PC-9 (cell line): Measurements from ENCODE around the gene ACAP3. TPM values are rescaled to one million over a fixed set of nuclear protein-coding genes. Genes with fewer than 3 reads are reported as not detected.

Experiments used
- BruUV-seq: library from RNA; stranded (reverse); fragments of 400-500 nt; replicated peaks from 2 replicates; lab custom pipeline; 2021; lab: Mats Ljungman, UMichigan
- CTCF ChIA-PET: fragments of 300-600 bp; sonication (Branson Sonifier 250); formaldehyde crosslinking; loops from one replicate; lab custom pipeline; 2022; ENCODE audit warnings: antibody characterized with exemption; lab: Charles Lee
- POLR2A ChIA-PET: fragments of 300-600 bp; sonication (Branson Sonifier 250); formaldehyde crosslinking; loops from one replicate; lab custom pipeline; 2022; ENCODE audit warnings: antibody characterized with exemption; ENCODE audit not compliant: unreplicated experiment; lab: Charles Lee
- DNase-seq, 2 experiments: peaks; one replicate each; pipeline versions ENCODE4 v3.0.0 to v3.0.0-alpha.2; 2015 to 2022; ENCODE audit warnings: mixed read lengths in 1 of 2
- H2AFZ ChIP-seq: fragments of 200-600 bp; sonication (generic); 2 replicates; pipeline ENCODE4 v1.8.1; 2017; ENCODE audit warnings: antibody characterized with exemption
- H3F3A ChIP-seq: fragments of 200-600 bp; sonication (generic); 2 replicates; pipeline ENCODE4 v1.8.1; 2017; ENCODE audit warnings: antibody characterized with exemption, mild to moderate bottlenecking, low read depth; ENCODE audit not compliant: insufficient read depth
- H3K27ac ChIP-seq: fragments of 200-600 bp; sonication (generic); 2 replicates; pipeline ENCODE4 v1.6.1; 2016; ENCODE audit warnings: mixed run types
- H3K27me3 ChIP-seq: fragments of 200-600 bp; sonication (generic); 2 replicates; pipeline ENCODE4 v1.6.1; 2016; ENCODE audit warnings: low read depth, mixed run types; ENCODE audit not compliant: insufficient read depth
- H3K36me3 ChIP-seq: fragments of 200-600 bp; sonication (generic); 2 replicates; pipeline ENCODE4 v1.6.1; 2016; ENCODE audit warnings: low read depth, mixed run types
- H3K4me1 ChIP-seq: fragments of 200-600 bp; sonication (generic); replicated peaks from 2 replicates; pipeline ENCODE4 v1.6.1; 2016; ENCODE audit warnings: mixed run types; ENCODE audit not compliant: insufficient read depth
- H3K4me2 ChIP-seq: fragments of 200-600 bp; sonication (generic); 2 replicates; pipeline ENCODE4 v1.6.1; 2017; ENCODE audit warnings: mixed run types
- H3K4me3 ChIP-seq: fragments of 200-600 bp; sonication (generic); 2 replicates; pipeline ENCODE4 v1.6.1; 2016; ENCODE audit warnings: mixed run types
- H3K79me2 ChIP-seq: fragments of 200-600 bp; sonication (generic); 2 replicates; pipeline ENCODE4 v1.6.1; 2017; ENCODE audit warnings: low read depth, mixed run types
- H3K9me2 ChIP-seq: fragments of 200-600 bp; sonication (generic); 2 replicates; pipeline ENCODE4 v1.8.1; 2017; ENCODE audit warnings: mild to moderate bottlenecking; ENCODE audit not compliant: insufficient read depth
- H3K9me3 ChIP-seq: fragments of 200-600 bp; sonication (generic); 2 replicates; pipeline ENCODE4 v1.8.1; 2016; ENCODE audit warnings: low read depth; ENCODE audit not compliant: insufficient read depth
- H4K20me1 ChIP-seq: fragments of 200-600 bp; sonication (generic); 2 replicates; pipeline ENCODE4 v1.8.1; 2017; ENCODE audit not compliant: insufficient read depth
- EZH2 ChIP-seq: fragments of 200-600 bp; sonication (generic); IDR thresholded peaks from 2 replicates; pipeline ENCODE4 v1.8.0; 2017; ENCODE audit warnings: antibody characterized with exemption, low read depth
- intact Hi-C: fragments of 100-400 bp; cut with micrococcal nuclease; formaldehyde crosslinking; loops from one replicate; pipeline ENCODE4 v1.10.0; 2022; ENCODE audit not compliant: unreplicated experiment
- total RNA-seq: library from RNA; stranded (reverse); gene quantifications from 2 replicates; pipeline ENCODE4 v1.2.3, GENCODE V29; 2021
- TF ChIP-seq, protein P1 (sequence below): fragments of 200-600 bp; sonication (generic); conservative IDR thresholded peaks from 2 replicates; pipeline ENCODE4 v1.6.1; 2017; ENCODE audit warnings: mixed run types, antibody characterized with exemption, mild to moderate bottlenecking, moderate library complexity

The ACAP3 gene
- total RNA-seq, 1 experiment from 2014 or later = 54.8 TPM

DNA sequence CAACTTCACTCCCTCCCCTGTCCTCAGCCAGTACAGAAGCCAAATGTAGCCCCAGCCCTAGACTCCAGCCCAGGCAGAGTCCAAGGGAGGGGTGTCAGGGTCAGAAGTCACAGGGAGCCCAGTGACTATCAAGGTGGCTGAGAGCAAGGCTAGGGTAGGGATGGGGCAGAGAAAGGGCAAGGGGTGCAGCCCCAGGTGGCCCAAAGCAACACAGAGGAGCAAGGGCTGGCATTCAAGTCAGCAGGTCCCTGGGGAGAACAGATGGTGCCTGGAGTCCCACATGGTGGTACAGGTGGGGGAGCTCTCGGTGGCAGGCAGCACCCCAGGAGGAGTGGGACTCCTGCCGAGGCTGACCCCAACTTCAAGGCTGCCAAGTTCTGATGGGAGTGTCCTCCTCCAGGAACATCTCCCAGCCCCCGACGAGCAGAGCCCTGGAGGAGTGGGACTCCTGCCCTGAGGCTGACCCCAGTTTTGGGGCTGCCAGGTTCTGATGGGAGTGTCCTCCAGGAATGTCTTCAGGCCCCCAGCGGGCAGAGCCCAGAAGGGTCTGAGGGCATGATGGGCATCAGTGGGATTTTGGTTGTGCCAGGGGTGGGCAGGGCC is 45.2 kb upstream of the ACAP3 start:
- peaks cover 4% of the 10 kb centered on the region for H3K4me1 ChIP-seq
- POLR2A ChIA-PET = no interaction called here
- H3K79me2 ChIP-seq = peaks cover 16% of the 10 kb centered on the region
- DNase-seq = no peak
- peaks cover 37% of the 10 kb centered on the region for H3F3A ChIP-seq
- no peak overlapping the region for H2AFZ ChIP-seq
- BruUV-seq = no TSS peak
- intact Hi-C loops = no loop called here
- H3K27ac ChIP-seq = no peak overlapping the region
- H3K4me2 ChIP-seq = no peak overlapping the region
- H3K27me3 ChIP-seq = no peaks in the 10 kb centered on the region
- no peak for TF ChIP-seq EZH2
- CTCF ChIA-PET = no interaction called here
- H3K36me3 ChIP-seq = no peaks in the 10 kb centered on the region
- no peaks in the 10 kb centered on the region for H4K20me1 ChIP-seq
- H3K9me3 ChIP-seq = no peaks in the 10 kb centered on the region
- no peak overlapping the region for H3K4me3 ChIP-seq
- H3K9me2 ChIP-seq = no peaks in the 10 kb centered on the region

- CTCF ChIA-PET = interaction anchor here (0.7 kb wide), 1 partner anchor 25 kb away, joined by 5 read pairs; no protein-coding TSS in a partner anchor
- peaks cover 27% of the 10 kb centered on the region for H3K79me2 ChIP-seq
- no peak for DNase-seq
- no peaks in the 10 kb centered on the region for H3K9me3 ChIP-seq
- no peaks in the 10 kb centered on the region for H3K36me3 ChIP-seq
- no peaks in the 10 kb centered on the region for H3K9me2 ChIP-seq
- no peak for TF ChIP-seq EZH2
- TF ChIP-seq, protein P1, sequence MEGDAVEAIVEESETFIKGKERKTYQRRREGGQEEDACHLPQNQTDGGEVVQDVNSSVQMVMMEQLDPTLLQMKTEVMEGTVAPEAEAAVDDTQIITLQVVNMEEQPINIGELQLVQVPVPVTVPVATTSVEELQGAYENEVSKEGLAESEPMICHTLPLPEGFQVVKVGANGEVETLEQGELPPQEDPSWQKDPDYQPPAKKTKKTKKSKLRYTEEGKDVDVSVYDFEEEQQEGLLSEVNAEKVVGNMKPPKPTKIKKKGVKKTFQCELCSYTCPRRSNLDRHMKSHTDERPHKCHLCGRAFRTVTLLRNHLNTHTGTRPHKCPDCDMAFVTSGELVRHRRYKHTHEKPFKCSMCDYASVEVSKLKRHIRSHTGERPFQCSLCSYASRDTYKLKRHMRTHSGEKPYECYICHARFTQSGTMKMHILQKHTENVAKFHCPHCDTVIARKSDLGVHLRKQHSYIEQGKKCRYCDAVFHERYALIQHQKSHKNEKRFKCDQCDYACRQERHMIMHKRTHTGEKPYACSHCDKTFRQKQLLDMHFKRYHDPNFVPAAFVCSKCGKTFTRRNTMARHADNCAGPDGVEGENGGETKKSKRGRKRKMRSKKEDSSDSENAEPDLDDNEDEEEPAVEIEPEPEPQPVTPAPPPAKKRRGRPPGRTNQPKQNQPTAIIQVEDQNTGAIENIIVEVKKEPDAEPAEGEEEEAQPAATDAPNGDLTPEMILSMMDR = no peak
- H3F3A ChIP-seq = peaks cover 41% of the 10 kb centered on the region
- H2AFZ ChIP-seq = no peak overlapping the region
- H3K4me3 ChIP-seq = no peak overlapping the region
- no peaks in the 10 kb centered on the region for H4K20me1 ChIP-seq
- intact Hi-C loops = no loop called here
- POLR2A ChIA-PET = interaction anchor here (0.5 kb wide), 1 partner anchor 82 kb away, joined by 7 read pairs; no protein-coding TSS in a partner anchor
- TSS peak; percentile 60 for BruUV-seq
- H3K4me2 ChIP-seq = peak overlapping the region; percentile 46
- no peak overlapping the region for H3K27ac ChIP-seq
- H3K4me1 ChIP-seq = peaks cover 11% of the 10 kb centered on the region
- H3K27me3 ChIP-seq = no peaks in the 10 kb centered on the region
These were observed 44.0 kb upstream of the ACAP3 start for GRCh38 chr1:1351511-1352427.

- Histone ChIP-seq H3K27ac (peak within 1 kb of the TSS; percentile 56), H3K9me3 (no peaks in the 10 kb centered on the region), H3K4me2 (peak within 1 kb of the TSS; percentile 93), H3K79me2 (peaks cover 46% of the 10 kb centered on the region), H3K27me3 (no peaks in the 10 kb centered on the region), H3K36me3 (no peaks in the 10 kb centered on the region), H4K20me1 (no peaks in the 10 kb centered on the region), H3F3A (peaks cover 62% of the 10 kb centered on the region), H3K4me1 (peaks cover 33% of the 10 kb centered on the region), H3K4me3 (peak within 1 kb of the TSS; percentile 85), H3K9me2 (no peaks in the 10 kb centered on the region), H2AFZ (peak within 1 kb of the TSS; percentile 70)
- intact Hi-C loops = loop anchor here (5.0 to 10.0 kb wide), 2 partner anchors 77 to 85 kb away; partner anchors contain the start of genes UBE2J2 and VWA1
- DNase-seq = peak in 1 of 2 experiments; percentile 60
- BruUV-seq = no TSS peak
- no peak for TF ChIP-seq EZH2
- TF ChIP-seq, protein P1 = peak; percentile 67
- ChIA-PET CTCF (no interaction called here), POLR2A (no interaction called here)
These were observed 41.7 kb upstream of the ACAP3 start, which contains the start of gene DVL1 for GRCh38 chr1:1349256-1350012. TSS of gene DVL1 (minus strand) at chr1:1349418. CDS start at chr1:1349065, 353 bp downstream.
